Measurements from ENCODE around the gene EIF6. TPM values are rescaled to one million over a fixed set of nuclear protein-coding genes. Genes with fewer than 3 reads are reported as not detected.
A peak's percentile ranks its signal among the peaks of the same experiment; 100 is the strongest.

EIF6 gene
- total RNA-seq, 6 donors from 2014 or later: 57.5 to 106 (median 88.7) TPM

- no peak overlapping the region for H3K4me3 ChIP-seq
- no peak for TF ChIP-seq POLR2AphosphoS5 (IDR thresholded peaks at IDR 0.05)
- H3K27ac ChIP-seq: no peak overlapping the region
- H3K27me3 ChIP-seq: no peaks in the 10 kb centered on the region
- H3K9me3 ChIP-seq: no peaks in the 10 kb centered on the region
- peaks cover 0 to 9% (median 2%) of the 10 kb centered on the region in 4 donors for H3K4me1 ChIP-seq
- H3K36me3 ChIP-seq: peaks cover 0 to 3% (median 0%) of the 10 kb centered on the region in 4 donors
- DNase-seq (no peak), ATAC-seq (ENCODE audit: low FRiP score in 2 of 2) (no peak)
- 54 to 59% methylated on average over 3 of the region's 3 CpGs for WGBS, 2 donors
These were observed 30.5 kb upstream of the EIF6 start for GRCh38 chr20:35314816-35315631.

GRCh38 chr20:35312318-35312717, 27.7 kb upstream of the EIF6 start:
- no peak overlapping the region for H3K4me3 ChIP-seq
- H3K27me3 ChIP-seq: no peaks in the 10 kb centered on the region
- ATAC-seq (ENCODE audit: low FRiP score in 2 of 2): no peak
- no peak for DNase-seq
- TF ChIP-seq POLR2A (IDR thresholded peaks at IDR 0.05): no peak
- TF ChIP-seq, protein P1, sequence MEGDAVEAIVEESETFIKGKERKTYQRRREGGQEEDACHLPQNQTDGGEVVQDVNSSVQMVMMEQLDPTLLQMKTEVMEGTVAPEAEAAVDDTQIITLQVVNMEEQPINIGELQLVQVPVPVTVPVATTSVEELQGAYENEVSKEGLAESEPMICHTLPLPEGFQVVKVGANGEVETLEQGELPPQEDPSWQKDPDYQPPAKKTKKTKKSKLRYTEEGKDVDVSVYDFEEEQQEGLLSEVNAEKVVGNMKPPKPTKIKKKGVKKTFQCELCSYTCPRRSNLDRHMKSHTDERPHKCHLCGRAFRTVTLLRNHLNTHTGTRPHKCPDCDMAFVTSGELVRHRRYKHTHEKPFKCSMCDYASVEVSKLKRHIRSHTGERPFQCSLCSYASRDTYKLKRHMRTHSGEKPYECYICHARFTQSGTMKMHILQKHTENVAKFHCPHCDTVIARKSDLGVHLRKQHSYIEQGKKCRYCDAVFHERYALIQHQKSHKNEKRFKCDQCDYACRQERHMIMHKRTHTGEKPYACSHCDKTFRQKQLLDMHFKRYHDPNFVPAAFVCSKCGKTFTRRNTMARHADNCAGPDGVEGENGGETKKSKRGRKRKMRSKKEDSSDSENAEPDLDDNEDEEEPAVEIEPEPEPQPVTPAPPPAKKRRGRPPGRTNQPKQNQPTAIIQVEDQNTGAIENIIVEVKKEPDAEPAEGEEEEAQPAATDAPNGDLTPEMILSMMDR (IDR thresholded peaks at IDR 0.05): no peak
- TF ChIP-seq POLR2AphosphoS5 (IDR thresholded peaks at IDR 0.05): no peak
- H3K4me1 ChIP-seq: peaks cover 2 to 11% (median 8%) of the 10 kb centered on the region in 4 donors
- no peaks in the 10 kb centered on the region for H3K9me3 ChIP-seq
- 58 to 74% methylated on average over 1 of the region's 1 CpG for WGBS, 2 donors
- peaks cover 0 to 3% (median 0%) of the 10 kb centered on the region in 4 donors for H3K36me3 ChIP-seq
- no peak overlapping the region for H3K27ac ChIP-seq

DNA sequence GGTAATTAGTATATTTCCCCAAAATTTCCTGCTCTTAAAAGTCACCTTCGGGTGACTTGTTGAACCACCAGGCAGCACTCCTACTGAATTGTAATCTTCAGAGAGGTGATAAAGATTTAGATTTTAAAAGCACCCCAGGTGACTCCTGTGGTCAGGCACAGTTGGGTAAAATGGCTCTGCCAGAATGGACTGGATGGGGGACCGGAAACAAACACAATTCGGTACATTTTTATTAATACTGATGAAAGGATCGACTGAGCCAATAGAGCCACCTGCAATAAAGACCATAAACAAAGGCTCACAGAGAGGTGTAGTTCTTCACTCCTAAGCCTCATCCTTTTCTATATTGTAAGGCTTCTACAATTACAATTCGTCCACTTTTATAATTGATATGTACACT, 27.2 kb upstream of the EIF6 start:
- no peak for ATAC-seq (ENCODE audit: low FRiP score in 2 of 2)
- no peak for DNase-seq
- TF ChIP-seq POLR2A (IDR thresholded peaks at IDR 0.05): no peak
- Histone ChIP-seq H3K9me3 (no peaks in the 10 kb centered on the region), H3K4me1 (peaks cover 7 to 16% (median 11%) of the 10 kb centered on the region in 4 donors), H3K36me3 (peaks cover 0 to 3% (median 0%) of the 10 kb centered on the region in 4 donors), H3K27ac (no peak overlapping the region), H3K27me3 (no peaks in the 10 kb centered on the region), H3K4me3 (no peak overlapping the region)
- 91 to 96% methylated on average over 5 of the region's 5 CpGs for WGBS, 2 donors

DNA sequence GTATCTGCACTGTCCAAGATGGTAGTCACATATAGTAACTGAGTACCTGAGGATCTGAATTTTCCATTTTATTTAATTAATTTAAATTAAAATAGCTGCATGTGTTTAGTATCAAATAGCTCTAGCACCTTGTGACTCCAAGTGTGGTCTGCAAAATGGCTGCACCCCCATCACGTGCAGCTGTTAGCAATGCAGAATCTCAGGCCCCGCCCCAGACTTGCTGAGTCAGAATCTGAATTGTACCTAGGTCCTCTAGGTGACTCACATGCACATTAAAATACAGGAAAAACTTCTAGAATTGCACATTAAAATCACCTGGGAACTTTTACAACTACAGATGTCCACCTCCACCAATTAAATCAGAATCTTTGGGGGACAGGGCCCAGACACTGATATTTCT, 26.8 kb upstream of the EIF6 start:
- 78 to 95% methylated on average over 2 of the region's 2 CpGs for WGBS, 2 donors
- H3K4me3 ChIP-seq: no peak overlapping the region
- H3K4me1 ChIP-seq: peaks cover 9 to 18% (median 13%) of the 10 kb centered on the region in 4 donors
- DNase-seq (no peak), ATAC-seq (ENCODE audit: low FRiP score in 2 of 2) (no peak)
- H3K36me3 ChIP-seq: peaks cover 0 to 3% (median 0%) of the 10 kb centered on the region in 4 donors
- TF ChIP-seq, protein P1 (IDR thresholded peaks at IDR 0.05): no peak
- no peak for TF ChIP-seq POLR2AphosphoS5 (IDR thresholded peaks at IDR 0.05)
- TF ChIP-seq POLR2A (IDR thresholded peaks at IDR 0.05): no peak
- no peak for TF ChIP-seq EP300 (IDR thresholded peaks at IDR 0.05)
- no peaks in the 10 kb centered on the region for H3K27me3 ChIP-seq
- H3K9me3 ChIP-seq: no peaks in the 10 kb centered on the region
- no peak overlapping the region for H3K27ac ChIP-seq

DNA sequence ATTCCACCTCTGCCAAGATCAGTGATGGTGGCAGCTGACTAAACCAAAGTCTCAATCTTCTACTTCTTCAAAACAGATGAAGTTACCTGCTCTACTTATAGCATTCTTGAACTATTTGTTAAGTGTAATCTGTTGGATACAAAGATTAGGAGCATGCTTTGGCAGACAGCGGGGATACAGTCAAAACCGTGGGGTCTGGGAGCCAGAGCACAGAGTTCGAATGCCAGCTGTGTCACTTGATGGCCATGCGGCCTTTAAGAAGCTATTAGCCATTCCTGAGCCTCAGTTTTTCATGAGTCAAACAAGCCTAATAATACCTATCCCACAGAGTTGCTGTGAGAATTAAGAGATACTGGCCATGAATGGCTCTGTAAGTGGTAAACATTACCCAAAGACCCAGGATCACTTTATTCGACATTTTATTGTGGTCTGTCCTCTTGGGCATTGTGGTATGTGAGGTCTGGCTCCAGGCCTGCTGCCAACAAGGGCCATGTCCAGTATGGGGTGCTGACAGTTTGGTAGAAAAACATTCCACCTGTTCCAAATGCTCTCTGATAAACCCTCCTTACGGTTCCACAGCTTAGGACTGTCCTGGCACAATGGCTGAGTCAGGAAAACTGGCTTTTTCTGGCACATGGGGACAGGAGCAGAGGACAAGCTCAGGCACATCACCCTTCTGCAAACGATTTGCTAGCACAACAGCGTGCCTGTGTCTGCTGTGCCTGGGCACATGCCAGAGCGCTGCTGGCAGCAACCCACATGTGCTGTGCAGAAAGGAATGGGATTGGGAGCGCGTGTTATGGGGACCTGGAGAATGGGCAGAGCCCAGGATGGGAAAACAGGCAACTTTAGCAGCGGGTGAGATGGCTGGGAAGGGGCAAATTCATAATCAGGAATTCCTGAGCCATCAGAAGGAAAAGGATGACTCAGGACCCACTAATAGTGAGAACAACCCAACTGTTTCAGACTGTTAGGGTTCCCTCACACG, 23.4 kb upstream of the EIF6 start:
- no peaks in the 10 kb centered on the region for H3K9me3 ChIP-seq
- DNase-seq (peak in 1 of 2 donors; percentile 81), ATAC-seq (ENCODE audit: low FRiP score in 2 of 2) (no peak)
- WGBS, 2 donors: 78 to 80% methylated on average over 11 to 12 of the region's 13 CpGs
- peak overlapping the region in 3 of 4 donors; percentile 22 to 44 (median 31) for H3K27ac ChIP-seq
- no peak for TF ChIP-seq EP300 (IDR thresholded peaks at IDR 0.05)
- TF ChIP-seq, protein P1 (IDR thresholded peaks at IDR 0.05): no peak
- no peak for TF ChIP-seq POLR2AphosphoS5 (IDR thresholded peaks at IDR 0.05)
- TF ChIP-seq POLR2A (IDR thresholded peaks at IDR 0.05): no peak
- no peak overlapping the region for H3K4me3 ChIP-seq
- H3K27me3 ChIP-seq: no peaks in the 10 kb centered on the region
- peaks cover 0 to 5% (median 5%) of the 10 kb centered on the region in 4 donors for H3K36me3 ChIP-seq
- H3K4me1 ChIP-seq: peaks cover 12 to 22% (median 17%) of the 10 kb centered on the region in 4 donors
